KMS-11 (cell line): Measurements from ENCODE around the gene TMEM9B.
"Not testable (repeated sequence)": the region's sequence is repeated elsewhere in the genome, so short reads cannot be mapped to it uniquely, and the experiment has no call there.

ENCODE experiments used
- H2AFZ ChIP-seq: fragments of 200-600 bp; sonication (generic); 2 replicates; pipeline ENCODE4 v1.6.1; 2016; ENCODE audit warnings: antibody characterized with exemption, mixed run types, low read depth
- H3K27ac ChIP-seq: fragments of 200-600 bp; sonication (generic); 2 replicates; pipeline ENCODE4 v1.6.1; 2016; ENCODE audit warnings: mild to moderate bottlenecking, mixed run types
- H3K27me3 ChIP-seq: fragments of 200-600 bp; sonication (generic); 2 replicates; pipeline ENCODE4 v1.6.1; 2017; ENCODE audit warnings: mild to moderate bottlenecking, low read depth, mixed run types, moderate library complexity; ENCODE audit not compliant: insufficient read depth
- H3K36me3 ChIP-seq: fragments of 200-600 bp; sonication (generic); 2 replicates; pipeline ENCODE4 v1.6.1; 2017; ENCODE audit warnings: mild to moderate bottlenecking, mixed run types; ENCODE audit not compliant: insufficient read depth
- H3K4me1 ChIP-seq: fragments of 200-600 bp; sonication (generic); 2 replicates; pipeline ENCODE4 v1.6.1; 2016; ENCODE audit warnings: mild to moderate bottlenecking, low read depth, mixed run types; ENCODE audit not compliant: poor library complexity, severe bottlenecking
- H3K4me2 ChIP-seq: fragments of 200-600 bp; sonication (generic); 2 replicates; pipeline ENCODE4 v1.7.0; 2016; ENCODE audit warnings: mild to moderate bottlenecking, mixed run types
- H3K4me3 ChIP-seq: fragments of 200-600 bp; sonication (generic); IDR thresholded peaks from 2 replicates; pipeline ENCODE4 v1.6.1; 2017; ENCODE audit warnings: low read depth, low read length, mixed read lengths; ENCODE audit not compliant: insufficient read depth
- H3K79me2 ChIP-seq: fragments of 200-600 bp; sonication (generic); 2 replicates; pipeline ENCODE4 v1.6.1; 2016; ENCODE audit warnings: low read depth, mixed run types; ENCODE audit not compliant: insufficient read depth
- H3K9ac ChIP-seq: fragments of 200-600 bp; sonication (generic); 2 replicates; pipeline ENCODE4 v1.6.1; 2016; ENCODE audit warnings: mild to moderate bottlenecking, mixed run types
- H4K20me1 ChIP-seq: fragments of 200-600 bp; sonication (generic); 2 replicates; pipeline ENCODE4 v1.6.1; 2016; ENCODE audit warnings: mild to moderate bottlenecking, mixed run types; ENCODE audit not compliant: insufficient read depth
- CTCF ChIP-seq: fragments of 200-600 bp; sonication (generic); conservative IDR thresholded peaks from 2 replicates; pipeline ENCODE4 v1.6.1; 2017; ENCODE audit warnings: low read depth, mild to moderate bottlenecking, antibody characterized with exemption, low read length, moderate library complexity, mixed read lengths

Gene TMEM9B

GRCh38 chr11:8964324-8965320, at the start of gene TMEM9B:
Gene TMEM9B (minus strand): TSS chr11:8964442. CDS start chr11:8964313, 129 bp downstream.
- H3K4me2 ChIP-seq = peak within 1 kb of the TSS; percentile 82
- H4K20me1 ChIP-seq = no peaks in the 10 kb centered on the region
- no peaks in the 10 kb centered on the region for H3K36me3 ChIP-seq
- TF ChIP-seq CTCF = no peak
- peaks cover 29% of the 10 kb centered on the region; the same call in 1 of the 2 replicates for H3K79me2 ChIP-seq
- H3K9ac ChIP-seq = peak within 1 kb of the TSS; percentile 94
- peak within 1 kb of the TSS; percentile 2 for H3K4me3 ChIP-seq
- peak within 1 kb of the TSS; percentile 96 for H2AFZ ChIP-seq
- H3K4me1 ChIP-seq = peaks cover 33% of the 10 kb centered on the region
- H3K27me3 ChIP-seq = no peaks in the 10 kb centered on the region
- peak within 1 kb of the TSS; percentile 88 for H3K27ac ChIP-seq

- H2AFZ ChIP-seq = no peak overlapping the region
- no peak for TF ChIP-seq CTCF
Measured at GRCh38 chr11:9013373-9013772, 49.1 kb upstream of the TMEM9B start.

GRCh38 chr11:9009538-9009937, 45.3 kb upstream of the TMEM9B start:
- not testable (repeated sequence) for H3K27ac ChIP-seq, H3K27me3 ChIP-seq, H3K36me3 ChIP-seq, H2AFZ ChIP-seq, H3K79me2 ChIP-seq, H4K20me1 ChIP-seq, H3K4me3 ChIP-seq, H3K4me2 ChIP-seq, H3K4me1 ChIP-seq, H3K9ac ChIP-seq

More at GRCh38 chr11:9013373-9013772, 49.1 kb upstream of the TMEM9B start:
- Histone ChIP-seq H3K36me3 (no peaks in the 10 kb centered on the region), H3K27ac (no peak overlapping the region), H3K4me1 (no peaks in the 10 kb centered on the region), H3K4me2 (no peak overlapping the region), H3K4me3 (no peak overlapping the region), H3K9ac (no peak overlapping the region), H3K79me2 (no peaks in the 10 kb centered on the region), H3K27me3 (no peaks in the 10 kb centered on the region), H4K20me1 (no peaks in the 10 kb centered on the region)

GRCh38 chr11:9008661-9009060, 44.4 kb upstream of the TMEM9B start:
- no peak overlapping the region for H3K4me2 ChIP-seq
- no peak for TF ChIP-seq CTCF
- H3K4me1 ChIP-seq = no peaks in the 10 kb centered on the region
- H3K36me3 ChIP-seq = no peaks in the 10 kb centered on the region
- no peak overlapping the region for H3K9ac ChIP-seq
- H2AFZ ChIP-seq = no peak overlapping the region
- no peaks in the 10 kb centered on the region for H3K27me3 ChIP-seq
- H3K79me2 ChIP-seq = no peaks in the 10 kb centered on the region
- H4K20me1 ChIP-seq = no peaks in the 10 kb centered on the region
- no peak overlapping the region for H3K27ac ChIP-seq
- no peak overlapping the region for H3K4me3 ChIP-seq
